ENCODE data around the gene HTR6.

HTR6 gene

DNA sequence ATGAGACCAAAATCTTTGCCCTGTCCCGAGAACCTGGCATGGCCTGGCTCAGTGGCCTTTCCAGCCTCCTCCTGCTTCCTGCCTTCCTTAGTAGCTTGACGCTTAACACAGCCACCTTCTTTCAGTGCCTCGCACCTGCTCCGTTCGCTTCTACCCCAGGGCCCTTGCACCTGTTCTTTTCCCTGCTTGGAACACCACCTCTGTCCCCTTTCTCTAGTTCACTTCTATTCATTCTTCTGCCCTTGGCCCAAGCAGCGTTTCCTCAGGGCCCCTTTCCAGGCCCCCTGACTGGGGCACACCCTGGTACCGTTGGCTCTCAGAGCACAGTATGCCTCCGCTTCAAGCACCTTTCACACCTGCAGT is 9.0 kb upstream of the HTR6 start:
- Histone ChIP-seq H2BK5ac (ENCODE audit: low read depth, low read length, poor library complexity, severe bottlenecking) (no peak overlapping the region), H3K4me2 (ENCODE audit: low read length, poor library complexity, severe bottlenecking) (no peak overlapping the region), H2BK15ac (ENCODE audit: low read depth, poor library complexity, severe bottlenecking) (no peak overlapping the region), H3K18ac (ENCODE audit: low read depth in 1 of 2, low read length in 2 of 2) (no peak overlapping the region), H3K4me3 (ENCODE audit: insufficient read depth in 1 of 2, low read depth in 1 of 2, low read length in 2 of 2) (no peak overlapping the region), H3K4ac (ENCODE audit: low read depth in 1 of 2, low read length in 2 of 2) (no peak overlapping the region), H3K4me1 (ENCODE audit: control insufficient read depth, insufficient read depth, low read depth, low read length) (peaks cover 23% of the 10 kb centered on the region), H2BK12ac (ENCODE audit: low read length in 2 of 2) (no peak overlapping the region), H2AFZ (ENCODE audit: low read depth, low read length) (no peak overlapping the region), H3K9me3 (ENCODE audit: control insufficient read depth, low read length) (no peaks in the 10 kb centered on the region), H4K91ac (ENCODE audit: low read length) (no peak overlapping the region), H3K27me3 (ENCODE audit: control insufficient read depth in 1 of 2, insufficient read depth in 1 of 2, low read length in 2 of 2) (peaks cover 0 to 2% of the 10 kb centered on the region in 2 experiments), H3K27ac (ENCODE audit: low read length, poor library complexity, severe bottlenecking) (no peak overlapping the region), H3K14ac (ENCODE audit: low read length in 2 of 2) (no peak overlapping the region), H4K8ac (ENCODE audit: low read length) (no peak overlapping the region), H3K9ac (ENCODE audit: low read length) (no peak overlapping the region), H3K36me3 (ENCODE audit: control insufficient read depth in 1 of 2, insufficient read depth in 2 of 2, low read depth in 1 of 2, low read length in 2 of 2) (peaks cover 50% of the 10 kb centered on the region in 2 experiments), H2BK120ac (ENCODE audit: low read depth, low read length) (no peak overlapping the region), H2AK5ac (ENCODE audit: low read length, severe bottlenecking) (no peak overlapping the region), H3K79me1 (replicated peaks; ENCODE audit: low read length, poor library complexity, severe bottlenecking) (peaks cover 46% of the 10 kb centered on the region), H3K23ac (ENCODE audit: low read length in 2 of 2) (no peak overlapping the region)
- DNase-seq, result no peak
- WGBS, result 94% methylated on average over 8 of the region's 8 CpGs

DNA sequence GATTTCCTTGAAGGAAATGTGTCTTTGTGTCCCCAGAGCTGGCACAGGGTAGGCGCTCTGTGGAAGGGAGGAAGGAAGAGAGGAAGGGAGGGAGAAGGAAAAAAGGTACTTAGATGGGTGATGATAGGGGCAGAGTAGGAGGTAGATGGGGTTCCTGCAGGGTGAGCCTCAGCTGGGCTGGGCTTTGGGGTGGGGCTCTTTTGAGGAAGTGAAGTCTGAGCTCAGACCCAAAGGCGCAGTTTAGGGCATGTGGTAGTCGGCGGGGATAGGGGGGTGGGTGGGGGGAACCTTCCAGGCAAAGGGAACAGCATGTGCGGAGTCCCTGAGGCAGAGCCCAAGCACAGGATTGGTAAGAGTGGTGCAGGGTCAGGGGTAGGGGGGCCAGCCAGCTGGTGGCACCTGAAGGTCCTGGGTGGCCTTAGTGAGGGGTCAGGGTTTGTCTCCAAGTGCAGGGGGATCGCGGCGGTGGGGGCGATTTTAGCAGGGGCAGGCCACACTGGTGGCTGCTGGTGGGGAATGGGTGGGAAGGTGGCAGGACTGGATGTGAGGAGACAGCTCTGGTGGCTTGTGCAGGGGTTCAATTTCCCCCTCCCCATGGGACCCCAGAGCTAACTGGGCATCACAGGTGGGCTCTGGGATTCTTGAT is 8.4 kb upstream of the HTR6 start:
- no peak for DNase-seq
- Histone ChIP-seq H3K4me3 (ENCODE audit: insufficient read depth in 1 of 2, low read depth in 1 of 2, low read length in 2 of 2) (no peak overlapping the region), H2BK12ac (ENCODE audit: low read length in 2 of 2) (no peak overlapping the region)

DNA sequence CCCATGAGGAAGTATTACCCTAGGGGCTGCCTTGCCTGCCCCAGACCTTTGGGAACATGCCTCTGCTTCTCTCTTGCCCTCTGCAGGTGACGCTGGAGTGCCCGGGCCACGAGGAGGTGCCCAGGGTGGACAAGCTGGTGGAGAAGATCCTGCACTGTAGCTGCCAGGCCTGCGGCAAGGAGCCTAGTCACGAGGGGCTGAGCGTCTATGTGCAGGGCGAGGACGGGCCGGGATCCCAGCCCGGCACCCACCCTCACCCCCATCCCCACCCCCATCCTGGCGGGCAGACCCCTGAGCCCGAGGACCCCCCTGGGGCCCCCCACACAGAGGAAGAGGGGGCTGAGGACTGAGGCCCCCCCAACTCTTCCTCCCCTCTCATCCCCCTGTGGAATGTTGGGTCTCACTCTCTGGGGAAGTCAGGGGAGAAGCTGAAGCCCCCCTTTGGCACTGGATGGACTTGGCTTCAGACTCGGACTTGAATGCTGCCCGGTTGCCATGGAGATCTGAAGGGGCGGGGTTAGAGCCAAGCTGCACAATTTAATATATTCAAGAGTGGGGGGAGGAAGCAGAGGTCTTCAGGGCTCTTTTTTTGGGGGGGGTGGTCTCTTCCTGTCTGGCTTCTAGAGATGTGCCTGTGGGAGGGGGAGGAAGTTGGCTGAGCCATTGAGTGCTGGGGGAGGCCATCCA is 7.8 kb upstream of the HTR6 start:
- Histone ChIP-seq H2BK120ac (ENCODE audit: low read depth, low read length) (no peak overlapping the region), H3K23ac (ENCODE audit: low read length in 2 of 2) (no peak overlapping the region), H3K4me2 (ENCODE audit: low read length, poor library complexity, severe bottlenecking) (no peak overlapping the region), H2AFZ (ENCODE audit: low read depth, low read length) (no peak overlapping the region), H3K36me3 (ENCODE audit: control insufficient read depth in 1 of 2, insufficient read depth in 2 of 2, low read depth in 1 of 2, low read length in 2 of 2) (peaks cover 44 to 50% of the 10 kb centered on the region in 2 experiments), H2BK5ac (ENCODE audit: low read depth, low read length, poor library complexity, severe bottlenecking) (no peak overlapping the region), H3K79me1 (replicated peaks; ENCODE audit: low read length, poor library complexity, severe bottlenecking) (peaks cover 39% of the 10 kb centered on the region), H3K27ac (ENCODE audit: low read length, poor library complexity, severe bottlenecking) (no peak overlapping the region), H3K9me3 (ENCODE audit: control insufficient read depth, low read length) (no peaks in the 10 kb centered on the region), H3K9ac (ENCODE audit: low read length) (no peak overlapping the region), H3K14ac (ENCODE audit: low read length in 2 of 2) (no peak overlapping the region), H3K4me1 (ENCODE audit: control insufficient read depth, insufficient read depth, low read depth, low read length) (peaks cover 15% of the 10 kb centered on the region), H3K4me3 (ENCODE audit: insufficient read depth in 1 of 2, low read depth in 1 of 2, low read length in 2 of 2) (no peak overlapping the region), H4K91ac (ENCODE audit: low read length) (no peak overlapping the region), H3K27me3 (ENCODE audit: control insufficient read depth in 1 of 2, insufficient read depth in 1 of 2, low read length in 2 of 2) (peaks cover 0 to 5% of the 10 kb centered on the region in 2 experiments), H2AK5ac (ENCODE audit: low read length, severe bottlenecking) (no peak overlapping the region), H2BK12ac (ENCODE audit: low read length in 2 of 2) (no peak overlapping the region), H3K18ac (ENCODE audit: low read depth in 1 of 2, low read length in 2 of 2) (no peak overlapping the region), H3K4ac (ENCODE audit: low read depth in 1 of 2, low read length in 2 of 2) (no peak overlapping the region), H2BK15ac (ENCODE audit: low read depth, poor library complexity, severe bottlenecking) (no peak overlapping the region), H4K8ac (ENCODE audit: low read length) (no peak overlapping the region)
- no peak for DNase-seq
- 89% methylated on average over 13 of the region's 15 CpGs for WGBS

More for the DNA sequence above, 8.4 kb upstream of the HTR6 start:
- Histone ChIP-seq H2AFZ (ENCODE audit: low read depth, low read length) (no peak overlapping the region), H2BK120ac (ENCODE audit: low read depth, low read length) (no peak overlapping the region), H2BK5ac (ENCODE audit: low read depth, low read length, poor library complexity, severe bottlenecking) (no peak overlapping the region), H3K18ac (ENCODE audit: low read depth in 1 of 2, low read length in 2 of 2) (no peak overlapping the region), H3K14ac (ENCODE audit: low read length in 2 of 2) (no peak overlapping the region), H3K27ac (ENCODE audit: low read length, poor library complexity, severe bottlenecking) (no peak overlapping the region), H2AK5ac (ENCODE audit: low read length, severe bottlenecking) (no peak overlapping the region), H3K4me2 (ENCODE audit: low read length, poor library complexity, severe bottlenecking) (no peak overlapping the region), H4K91ac (ENCODE audit: low read length) (no peak overlapping the region), H3K23ac (ENCODE audit: low read length in 2 of 2) (no peak overlapping the region), H3K9me3 (ENCODE audit: control insufficient read depth, low read length) (no peaks in the 10 kb centered on the region), H3K27me3 (ENCODE audit: control insufficient read depth in 1 of 2, insufficient read depth in 1 of 2, low read length in 2 of 2) (peaks cover 0 to 5% of the 10 kb centered on the region in 2 experiments), H3K4me1 (ENCODE audit: control insufficient read depth, insufficient read depth, low read depth, low read length) (peaks cover 17% of the 10 kb centered on the region), H3K4ac (ENCODE audit: low read depth in 1 of 2, low read length in 2 of 2) (no peak overlapping the region), H2BK15ac (ENCODE audit: low read depth, poor library complexity, severe bottlenecking) (no peak overlapping the region), H3K9ac (ENCODE audit: low read length) (no peak overlapping the region), H4K8ac (ENCODE audit: low read length) (no peak overlapping the region), H3K36me3 (ENCODE audit: control insufficient read depth in 1 of 2, insufficient read depth in 2 of 2, low read depth in 1 of 2, low read length in 2 of 2) (peaks cover 48 to 50% of the 10 kb centered on the region in 2 experiments), H3K79me1 (replicated peaks; ENCODE audit: low read length, poor library complexity, severe bottlenecking) (peaks cover 43% of the 10 kb centered on the region)
- 97% methylated on average over 9 of the region's 9 CpGs for WGBS

DNA sequence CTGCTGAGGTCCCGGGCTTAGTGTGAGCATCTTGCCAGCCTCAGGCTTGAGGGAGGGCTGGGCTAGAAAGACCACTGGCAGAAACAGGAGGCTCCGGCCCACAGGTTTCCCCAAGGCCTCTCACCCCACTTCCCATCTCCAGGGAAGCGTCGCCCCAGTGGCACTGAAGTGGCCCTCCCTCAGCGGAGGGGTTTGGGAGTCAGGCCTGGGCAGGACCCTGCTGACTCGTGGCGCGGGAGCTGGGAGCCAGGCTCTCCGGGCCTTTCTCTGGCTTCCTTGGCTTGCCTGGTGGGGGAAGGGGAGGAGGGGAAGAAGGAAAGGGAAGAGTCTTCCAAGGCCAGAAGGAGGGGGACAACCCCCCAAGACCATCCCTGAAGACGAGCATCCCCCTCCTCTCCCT is 7.2 kb upstream of the HTR6 start:
- WGBS, result 96% methylated on average over 8 of the region's 10 CpGs
- Histone ChIP-seq H3K4me3 (ENCODE audit: insufficient read depth in 1 of 2, low read depth in 1 of 2, low read length in 2 of 2) (no peak overlapping the region), H2AFZ (ENCODE audit: low read depth, low read length) (no peak overlapping the region), H3K18ac (ENCODE audit: low read depth in 1 of 2, low read length in 2 of 2) (no peak overlapping the region), H3K9me3 (ENCODE audit: control insufficient read depth, low read length) (no peaks in the 10 kb centered on the region), H4K8ac (ENCODE audit: low read length) (no peak overlapping the region), H2BK12ac (ENCODE audit: low read length in 2 of 2) (no peak overlapping the region), H3K27me3 (ENCODE audit: control insufficient read depth in 1 of 2, insufficient read depth in 1 of 2, low read length in 2 of 2) (peaks cover 0 to 5% of the 10 kb centered on the region in 2 experiments), H3K79me1 (replicated peaks; ENCODE audit: low read length, poor library complexity, severe bottlenecking) (peaks cover 33% of the 10 kb centered on the region), H2BK120ac (ENCODE audit: low read depth, low read length) (no peak overlapping the region), H2AK5ac (ENCODE audit: low read length, severe bottlenecking) (no peak overlapping the region), H3K36me3 (ENCODE audit: control insufficient read depth in 1 of 2, insufficient read depth in 2 of 2, low read depth in 1 of 2, low read length in 2 of 2) (peaks cover 44 to 50% of the 10 kb centered on the region in 2 experiments), H3K4ac (ENCODE audit: low read depth in 1 of 2, low read length in 2 of 2) (no peak overlapping the region), H3K4me1 (ENCODE audit: control insufficient read depth, insufficient read depth, low read depth, low read length) (peaks cover 15% of the 10 kb centered on the region), H3K4me2 (ENCODE audit: low read length, poor library complexity, severe bottlenecking) (no peak overlapping the region), H3K23ac (ENCODE audit: low read length in 2 of 2) (no peak overlapping the region), H3K27ac (ENCODE audit: low read length, poor library complexity, severe bottlenecking) (no peak overlapping the region), H4K91ac (ENCODE audit: low read length) (no peak overlapping the region), H3K9ac (ENCODE audit: low read length) (no peak overlapping the region), H3K14ac (ENCODE audit: low read length in 2 of 2) (no peak overlapping the region), H2BK15ac (ENCODE audit: low read depth, poor library complexity, severe bottlenecking) (no peak overlapping the region), H2BK5ac (ENCODE audit: low read depth, low read length, poor library complexity, severe bottlenecking) (no peak overlapping the region)
- no peak for DNase-seq

Data from mesenchymal stem cell (in vitro differentiated cells and primary cell).